ENCODE results near the gene TRPV5.

DNA sequence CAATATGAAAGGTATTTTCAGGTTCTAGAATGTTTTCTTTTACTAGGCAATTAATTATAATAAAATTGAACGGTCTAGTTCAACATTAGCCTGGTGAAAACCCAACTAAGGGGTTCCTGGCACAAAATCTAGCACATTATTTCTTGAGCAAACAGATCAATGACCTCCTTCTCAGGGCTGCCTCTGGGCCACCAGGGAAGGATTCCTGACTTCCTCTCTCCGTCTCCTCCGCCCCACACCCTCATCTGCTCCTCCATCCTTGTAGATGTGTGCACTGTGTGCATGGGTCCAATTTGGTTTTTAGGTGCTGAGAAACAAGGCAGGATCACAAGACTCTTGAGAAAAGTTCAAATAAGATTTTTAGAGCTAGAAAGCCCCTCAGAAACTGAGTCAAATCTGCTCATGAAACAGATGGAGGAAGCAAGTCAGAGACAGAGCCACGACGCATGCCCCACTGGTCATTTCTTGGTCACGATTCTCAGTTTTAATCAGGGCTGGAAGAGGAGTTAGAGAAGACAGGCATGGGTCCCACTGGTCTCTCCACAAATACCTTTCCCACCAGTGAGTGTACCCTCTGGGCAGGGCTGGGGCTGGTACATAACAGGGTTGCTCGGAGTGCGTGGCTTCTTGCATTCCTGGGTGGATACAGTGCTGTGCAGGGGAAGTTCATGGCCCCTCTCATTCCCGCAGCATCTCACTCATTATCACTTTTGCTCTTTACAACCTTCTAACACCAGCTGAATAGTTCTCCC is 51.8 kb downstream of the TRPV5 start:
- TF ChIP-seq POLR2AphosphoS5 (IDR thresholded peaks at IDR 0.05) (no peak), POLR2A (IDR thresholded peaks at IDR 0.05; ENCODE audit: low read depth) (no peak), EP300 (IDR thresholded peaks at IDR 0.05) (no peak)
- TF ChIP-seq, protein P1, sequence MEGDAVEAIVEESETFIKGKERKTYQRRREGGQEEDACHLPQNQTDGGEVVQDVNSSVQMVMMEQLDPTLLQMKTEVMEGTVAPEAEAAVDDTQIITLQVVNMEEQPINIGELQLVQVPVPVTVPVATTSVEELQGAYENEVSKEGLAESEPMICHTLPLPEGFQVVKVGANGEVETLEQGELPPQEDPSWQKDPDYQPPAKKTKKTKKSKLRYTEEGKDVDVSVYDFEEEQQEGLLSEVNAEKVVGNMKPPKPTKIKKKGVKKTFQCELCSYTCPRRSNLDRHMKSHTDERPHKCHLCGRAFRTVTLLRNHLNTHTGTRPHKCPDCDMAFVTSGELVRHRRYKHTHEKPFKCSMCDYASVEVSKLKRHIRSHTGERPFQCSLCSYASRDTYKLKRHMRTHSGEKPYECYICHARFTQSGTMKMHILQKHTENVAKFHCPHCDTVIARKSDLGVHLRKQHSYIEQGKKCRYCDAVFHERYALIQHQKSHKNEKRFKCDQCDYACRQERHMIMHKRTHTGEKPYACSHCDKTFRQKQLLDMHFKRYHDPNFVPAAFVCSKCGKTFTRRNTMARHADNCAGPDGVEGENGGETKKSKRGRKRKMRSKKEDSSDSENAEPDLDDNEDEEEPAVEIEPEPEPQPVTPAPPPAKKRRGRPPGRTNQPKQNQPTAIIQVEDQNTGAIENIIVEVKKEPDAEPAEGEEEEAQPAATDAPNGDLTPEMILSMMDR (IDR thresholded peaks at IDR 0.05), result no peak
